Small intestine (tissue), 7 donors: ENCODE measurements around the gene QRFP. TPM values are rescaled to one million over a fixed set of nuclear protein-coding genes. Genes with fewer than 3 reads are reported as not detected.

Source experiments
- DNase-seq, 2 donors: peaks; one replicate each; pipeline versions ENCODE4 v3.0.0 to v3.0.0-alpha.2; 2013
- FAIRE-seq: peaks from 2 replicates; lab custom pipeline; 2012; peaks lifted over from hg19 to GRCh38; lab: Jason Lieb, UNC
- H3K27ac ChIP-seq, 3 donors: one replicate each; pipeline ENCODE4 v1.5.1; 2013; ENCODE audit warnings: low read length in 2 of 3, mild to moderate bottlenecking in 2 of 3, control low read depth in 1 of 3, inconsistent platforms in 1 of 3, low read depth in 1 of 3, moderate library complexity in 1 of 3
- H3K27me3 ChIP-seq, 3 donors: one replicate each; pipeline ENCODE4 v1.6.1; 2013; ENCODE audit warnings: low read length in 3 of 3, inconsistent platforms in 1 of 3; ENCODE audit not compliant: control insufficient read depth in 3 of 3, insufficient read depth in 3 of 3
- H3K36me3 ChIP-seq, 3 donors: one replicate each; pipeline ENCODE4 v1.6.1; 2013; ENCODE audit warnings: low read length in 3 of 3, inconsistent platforms in 1 of 3, low read depth in 1 of 3, mild to moderate bottlenecking in 1 of 3, moderate library complexity in 1 of 3; ENCODE audit not compliant: control insufficient read depth in 3 of 3, insufficient read depth in 2 of 3
- H3K4me1 ChIP-seq, 3 donors: one replicate each; pipeline ENCODE4 v1.6.1; 2013; ENCODE audit warnings: low read length in 2 of 3, inconsistent platforms in 1 of 3, low read depth in 1 of 3, mild to moderate bottlenecking in 1 of 3, moderate library complexity in 1 of 3; ENCODE audit not compliant: control insufficient read depth in 3 of 3, insufficient read depth in 2 of 3
- H3K4me3 ChIP-seq, 3 donors: one replicate each; pipeline ENCODE4 v1.5.1; 2013; ENCODE audit warnings: low read length in 3 of 3, control low read depth in 1 of 3, inconsistent platforms in 1 of 3, low read depth in 1 of 3, mild to moderate bottlenecking in 1 of 3, moderate library complexity in 1 of 3
- H3K9me3 ChIP-seq, 2 donors: one replicate each; pipeline ENCODE4 v1.6.1; 2013; ENCODE audit warnings: low read depth in 1 of 2, low read length in 1 of 2; ENCODE audit not compliant: control insufficient read depth in 2 of 2, insufficient read depth in 1 of 2
- WGBS, 3 donors: extraction: QIAGEN DNeasy Blood & Tissue Kit; methylation state at CpG; one replicate each; pipeline ENCODE4 v1.1.7; 2013; 5-methylcytosine and 5-hydroxymethylcytosine counted together
- polyA plus RNA-seq, 4 donors: library from polyadenylated mRNA; stranded (reverse) in 3 of 4; unstranded in 1 of 4; fragments of 200-250 nt in 3 of 4; fragments of 120-200 nt in 1 of 4; gene quantifications; one replicate each; pipeline versions ENCODE4 v1.2.1 to v1.2.3, GENCODE V29; 2013
- donor health status: healthy with polysubstance abuse.
- donor health status: control.
- donor health status: control.
- donor health status: Bipolar disorder and iron deficiency.
- donor health status: healthy.

Gene QRFP
- polyA plus RNA-seq, 4 donors = 0.12 to 0.37 TPM; not detected in 2

- H3K9me3 ChIP-seq = no peaks in the 10 kb centered on the region
- H3K27ac ChIP-seq = no peak overlapping the region
- peaks cover 4 to 53% (median 10%) of the 10 kb centered on the region in 3 donors for H3K36me3 ChIP-seq
- no peaks in the 10 kb centered on the region for H3K4me1 ChIP-seq
- no peak overlapping the region for H3K4me3 ChIP-seq
- DNase-seq = peak; percentile 13 to 73
- H3K27me3 ChIP-seq = peaks cover 0 to 3% (median 0%) of the 10 kb centered on the region in 3 donors
- WGBS, 3 donors = 21 to 63% (median 41%) methylated on average over 7 of the region's 7 CpGs
- no peak for FAIRE-seq
Observed at GRCh38 chr9:130894546-130894945, 2.1 kb downstream of the QRFP start.

- Histone ChIP-seq H3K27ac (no peak overlapping the region), H3K27me3 (no peaks in the 10 kb centered on the region), H3K4me1 (no peaks in the 10 kb centered on the region), H3K9me3 (no peaks in the 10 kb centered on the region), H3K4me3 (no peak overlapping the region), H3K36me3 (peaks cover 4 to 61% (median 10%) of the 10 kb centered on the region in 3 donors)
- 72 to 79% (median 75%) methylated on average over 34 of the region's 34 CpGs for WGBS, 3 donors
- DNase-seq (peak in 1 of 2 donors; percentile 16), FAIRE-seq (no peak)
Observed at GRCh38 chr9:130893341-130894101, 3.1 kb downstream of the QRFP start.

DNA sequence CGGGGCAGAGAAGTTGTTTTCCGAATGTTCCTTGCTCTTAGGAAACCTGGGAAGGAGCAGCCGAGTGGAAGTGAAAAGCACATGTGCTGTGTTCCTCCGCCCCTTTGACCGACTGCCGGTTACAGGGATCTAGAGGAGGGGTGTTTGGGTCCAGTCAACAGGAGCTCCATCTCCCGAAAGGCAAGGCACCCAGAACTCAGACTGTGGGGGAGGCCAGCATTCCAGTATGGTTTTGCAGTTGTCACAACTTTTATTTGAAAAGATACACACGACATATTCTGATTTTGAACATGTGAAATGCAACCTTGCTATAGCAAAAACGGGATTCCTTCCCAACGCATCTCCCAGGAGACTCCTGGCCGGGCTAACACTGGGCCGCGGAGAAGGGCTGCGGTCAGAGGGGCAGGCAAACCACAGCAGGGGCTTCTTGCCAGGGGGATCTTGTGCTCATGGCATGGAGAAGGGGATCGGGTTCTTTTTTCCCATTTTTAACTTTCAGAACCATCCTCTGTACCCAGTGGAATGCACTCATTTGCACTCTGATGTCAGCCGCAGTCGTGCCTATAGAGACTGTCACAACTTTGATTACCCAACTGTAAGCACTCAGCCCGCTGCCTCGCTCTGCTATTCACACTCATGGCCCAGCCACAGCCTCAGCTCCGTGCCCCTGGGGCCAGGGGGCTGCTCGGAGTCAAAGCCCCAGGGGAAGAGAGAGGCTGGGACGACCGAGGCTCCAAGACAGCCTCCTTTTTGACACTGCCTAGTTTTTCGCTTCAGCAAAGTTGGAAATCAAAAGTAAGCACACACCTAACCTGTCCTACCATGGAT is 3.9 kb downstream of the QRFP start:
- WGBS, 3 donors = 83 to 87% (median 87%) methylated on average over 24 of the region's 24 CpGs
- no peak overlapping the region for H3K27ac ChIP-seq
- no peaks in the 10 kb centered on the region for H3K9me3 ChIP-seq
- DNase-seq = no peak
- peaks cover 4 to 70% (median 12%) of the 10 kb centered on the region in 3 donors for H3K36me3 ChIP-seq
- no peaks in the 10 kb centered on the region for H3K4me1 ChIP-seq
- no peak overlapping the region for H3K4me3 ChIP-seq
- no peaks in the 10 kb centered on the region for H3K27me3 ChIP-seq
- no peak for FAIRE-seq

- Histone ChIP-seq H3K4me3 (no peak overlapping the region), H3K36me3 (peaks cover 8 to 78% (median 19%) of the 10 kb centered on the region in 3 donors), H3K4me1 (no peaks in the 10 kb centered on the region), H3K27me3 (no peaks in the 10 kb centered on the region), H3K9me3 (no peaks in the 10 kb centered on the region), H3K27ac (no peak overlapping the region)
- DNase-seq (no peak), FAIRE-seq (no peak)
- WGBS, 3 donors = 81 to 86% (median 84%) methylated on average over 18 of the region's 18 CpGs
Observed at GRCh38 chr9:130891688-130892476, 4.7 kb downstream of the QRFP start.

DNA sequence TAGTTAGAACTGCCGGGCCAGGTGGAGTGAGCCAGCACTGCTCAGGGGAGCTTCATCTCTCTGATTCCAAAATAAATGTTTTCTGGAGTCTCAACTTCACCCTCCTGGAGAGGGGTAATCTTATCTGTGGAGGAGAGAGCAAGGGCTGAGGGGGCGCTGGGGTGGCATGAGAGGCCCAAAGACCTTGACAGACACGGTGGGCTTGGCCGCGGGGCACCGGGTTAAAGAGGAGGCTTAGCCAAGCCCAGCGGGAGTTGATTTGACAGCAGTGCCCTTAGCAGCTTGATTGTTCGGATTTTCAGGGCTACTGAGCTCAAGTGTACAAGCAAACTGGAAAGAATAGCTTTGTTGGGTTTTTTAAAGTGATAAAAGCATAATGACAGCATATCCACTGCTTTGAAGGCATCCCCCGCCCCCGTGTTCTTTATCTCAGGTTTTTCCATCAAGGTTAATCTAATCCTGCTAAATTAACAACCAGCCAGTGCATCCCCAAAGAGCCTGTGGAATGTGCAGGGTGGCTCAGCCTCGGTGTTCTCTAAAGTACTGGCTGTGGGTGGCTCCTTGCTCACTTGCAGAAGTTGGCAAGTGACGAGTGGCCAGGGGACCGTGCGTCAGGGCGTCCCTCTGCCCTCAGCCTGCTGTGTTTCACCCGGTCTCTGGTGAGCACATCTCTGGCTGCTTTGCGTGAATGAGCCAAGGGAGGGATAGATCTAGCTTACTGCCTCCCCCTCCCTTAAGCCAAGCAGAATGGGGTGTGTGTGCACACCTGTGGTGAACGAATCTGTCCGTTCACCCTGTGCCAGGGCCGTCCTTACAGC is 5.5 kb downstream of the QRFP start:
- Histone ChIP-seq H3K27me3 (no peaks in the 10 kb centered on the region), H3K36me3 (peaks cover 8 to 86% (median 22%) of the 10 kb centered on the region in 3 donors), H3K4me1 (no peaks in the 10 kb centered on the region), H3K4me3 (no peak overlapping the region), H3K9me3 (no peaks in the 10 kb centered on the region), H3K27ac (no peak overlapping the region)
- FAIRE-seq = no peak
- no peak for DNase-seq
- WGBS, 3 donors = 86 to 91% (median 88%) methylated on average over 20 of the region's 20 CpGs

- WGBS, 3 donors = 87 to 92% (median 87%) methylated on average over 9 of the region's 9 CpGs
- Histone ChIP-seq H3K9me3 (no peaks in the 10 kb centered on the region), H3K27ac (no peak overlapping the region), H3K27me3 (no peaks in the 10 kb centered on the region), H3K36me3 (peaks cover 12 to 93% (median 26%) of the 10 kb centered on the region in 3 donors), H3K4me3 (no peak overlapping the region), H3K4me1 (no peaks in the 10 kb centered on the region)
- FAIRE-seq = no peak
- no peak for DNase-seq
Observed at GRCh38 chr9:130890124-130890523, 6.5 kb downstream of the QRFP start.

- WGBS, 3 donors = 89 to 92% (median 91%) methylated on average over 21 to 22 of the region's 22 CpGs
- FAIRE-seq (no peak), DNase-seq (no peak)
- H3K36me3 ChIP-seq = peaks cover 23 to 99% (median 36%) of the 10 kb centered on the region in 3 donors
- no peaks in the 10 kb centered on the region for H3K27me3 ChIP-seq
- H3K4me1 ChIP-seq = no peaks in the 10 kb centered on the region
- H3K4me3 ChIP-seq = no peak overlapping the region
- no peaks in the 10 kb centered on the region for H3K9me3 ChIP-seq
- no peak overlapping the region for H3K27ac ChIP-seq
Observed at GRCh38 chr9:130888146-130888885, 8.3 kb downstream of the QRFP start.
